Urinary bladder (tissue), 4 donors: ENCODE measurements around the gene MMS22L. TPM values are rescaled to one million over a fixed set of nuclear protein-coding genes. Genes with fewer than 3 reads are reported as not detected.
A peak's percentile ranks its signal among the peaks of the same experiment; 100 is the strongest.
"Not testable (repeated sequence)": the region's sequence is repeated elsewhere in the genome, so short reads cannot be mapped to it uniquely, and the experiment has no call there.

ENCODE experiments used
- DNase-seq: peaks from one replicate; pipeline ENCODE4 v3.0.0-alpha.2; 2015; ENCODE audit errors: extremely low spot score
- H3K27ac ChIP-seq: one replicate; pipeline ENCODE4 v1.5.1; 2013; ENCODE audit warnings: low read depth, mild to moderate bottlenecking, moderate library complexity
- H3K36me3 ChIP-seq: one replicate; pipeline ENCODE4 v1.6.1; 2013; ENCODE audit warnings: mild to moderate bottlenecking, moderate library complexity; ENCODE audit not compliant: insufficient read depth
- H3K4me1 ChIP-seq: one replicate; pipeline ENCODE4 v1.6.1; 2013; ENCODE audit warnings: mild to moderate bottlenecking, moderate library complexity; ENCODE audit not compliant: insufficient read depth
- H3K4me3 ChIP-seq: one replicate; pipeline ENCODE4 v1.5.1; 2013; ENCODE audit warnings: low read depth, low read length
- whole genome bisulfite sequencing: extraction: QIAGEN DNeasy Blood & Tissue Kit; methylation state at CpG from one replicate; pipeline ENCODE4 v1.1.7; 2013; 5-methylcytosine and 5-hydroxymethylcytosine counted together
- polyA plus RNA-seq: library from polyadenylated mRNA; stranded (reverse); fragments of 200-250 nt; gene quantifications from one replicate; pipeline ENCODE4 v1.2.3, GENCODE V29; 2013
- total RNA-seq: library from RNA; depleted of rRNA; stranded (reverse); fragments of >200 nt; gene quantifications from one replicate; pipeline ENCODE4 v1.2.3, GENCODE V29; 2014
- donor health status: healthy with polysubstance abuse.
- donor health status: healthy.

MMS22L gene
- total and polyA plus RNA-seq, 2 donors: 2.7 to 32.3 TPM

GRCh38 chr6:97203343-97203742, 79.7 kb downstream of the MMS22L start:
- no peak for DNase-seq
- Histone ChIP-seq H3K4me1 (no peaks in the 10 kb centered on the region), H3K36me3 (no peaks in the 10 kb centered on the region), H3K4me3 (no peak overlapping the region), H3K27ac (no peak overlapping the region)
- 29% methylated on average over 3 of the region's 3 CpGs for WGBS

GRCh38 chr6:97198046-97198565, 84.9 kb downstream of the MMS22L start:
- peaks cover 2% of the 10 kb centered on the region for H3K36me3 ChIP-seq
- 78% methylated on average over 3 of the region's 3 CpGs for WGBS
- no peak for DNase-seq

GRCh38 chr6:97195117-97195516, 87.9 kb downstream of the MMS22L start:
- DNase-seq: no peak
- Histone ChIP-seq H3K4me3 (no peak overlapping the region), H3K27ac (no peak overlapping the region), H3K4me1 (no peaks in the 10 kb centered on the region), H3K36me3 (peaks cover 2% of the 10 kb centered on the region)
- WGBS: 49% methylated on average over 1 of the region's 1 CpG

More at GRCh38 chr6:97198046-97198565, 84.9 kb downstream of the MMS22L start:
- H3K4me1 ChIP-seq: no peaks in the 10 kb centered on the region
- no peak overlapping the region for H3K4me3 ChIP-seq
- H3K27ac ChIP-seq: no peak overlapping the region

GRCh38 chr6:97189767-97190166, 93.2 kb downstream of the MMS22L start:
- Histone ChIP-seq H3K27ac (no peak overlapping the region), H3K36me3 (no peaks in the 10 kb centered on the region), H3K4me1 (no peaks in the 10 kb centered on the region), H3K4me3 (no peak overlapping the region)
- 76% methylated on average over 1 of the region's 1 CpG for WGBS
- no peak for DNase-seq

GRCh38 chr6:97187951-97188350, 95.1 kb downstream of the MMS22L start:
- H3K36me3 ChIP-seq: no peaks in the 10 kb centered on the region
- no peaks in the 10 kb centered on the region for H3K4me1 ChIP-seq
- no peak overlapping the region for H3K4me3 ChIP-seq
- DNase-seq: no peak
- no peak overlapping the region for H3K27ac ChIP-seq

GRCh38 chr6:97186416-97186999, 96.5 kb downstream of the MMS22L start:
- 25% methylated on average over 3 of the region's 3 CpGs for WGBS
- Histone ChIP-seq H3K4me3 (no peak overlapping the region), H3K36me3 (no peaks in the 10 kb centered on the region), H3K4me1 (no peaks in the 10 kb centered on the region), H3K27ac (no peak overlapping the region)
- DNase-seq: peak; percentile 18

GRCh38 chr6:97177905-97178304, 105.1 kb downstream of the MMS22L start:
- H3K27ac ChIP-seq: no peak overlapping the region
- no peaks in the 10 kb centered on the region for H3K36me3 ChIP-seq
- WGBS: 91% methylated on average over 3 of the region's 3 CpGs
- H3K4me3 ChIP-seq: no peak overlapping the region
- H3K4me1 ChIP-seq: no peaks in the 10 kb centered on the region
- DNase-seq: no peak

GRCh38 chr6:97176468-97176867, 106.5 kb downstream of the MMS22L start:
- no peak for DNase-seq
- H3K4me3 ChIP-seq: no peak overlapping the region
- WGBS: 83% methylated on average over 2 of the region's 2 CpGs
- no peak overlapping the region for H3K27ac ChIP-seq
- H3K36me3 ChIP-seq: peaks cover 1% of the 10 kb centered on the region
- no peaks in the 10 kb centered on the region for H3K4me1 ChIP-seq

GRCh38 chr6:97175806-97176205, 107.2 kb downstream of the MMS22L start:
- H3K27ac ChIP-seq: no peak overlapping the region
- no peak for DNase-seq
- peaks cover 2% of the 10 kb centered on the region for H3K36me3 ChIP-seq
- WGBS: 88% methylated on average over 4 of the region's 4 CpGs
- H3K4me3 ChIP-seq: no peak overlapping the region
- H3K4me1 ChIP-seq: no peaks in the 10 kb centered on the region

GRCh38 chr6:97174471-97174870, 108.5 kb downstream of the MMS22L start:
- H3K4me3 ChIP-seq: no peak overlapping the region
- peaks cover 2% of the 10 kb centered on the region for H3K36me3 ChIP-seq
- no peak for DNase-seq
- 95% methylated on average over 2 of the region's 2 CpGs for WGBS
- H3K27ac ChIP-seq: no peak overlapping the region
- H3K4me1 ChIP-seq: no peaks in the 10 kb centered on the region

GRCh38 chr6:97160280-97160679, 122.7 kb downstream of the MMS22L start:
- Histone ChIP-seq H3K4me3 (no peak overlapping the region), H3K4me1 (no peaks in the 10 kb centered on the region), H3K36me3 (peaks cover 4% of the 10 kb centered on the region), H3K27ac (no peak overlapping the region)
- no peak for DNase-seq

- DNase-seq, H3K4me3 ChIP-seq, H3K4me1 ChIP-seq, H3K36me3 ChIP-seq, H3K27ac ChIP-seq: not testable (repeated sequence)
- WGBS: 98% methylated on average over 5 of the region's 5 CpGs
Observed at GRCh38 chr6:97155447-97155846, 127.6 kb downstream of the MMS22L start.

GRCh38 chr6:97154015-97154414, 129.0 kb downstream of the MMS22L start:
- WGBS: 96% methylated on average over 3 of the region's 3 CpGs
- Histone ChIP-seq H3K4me3 (no peak overlapping the region), H3K36me3 (no peaks in the 10 kb centered on the region), H3K27ac (no peak overlapping the region), H3K4me1 (no peaks in the 10 kb centered on the region)
- no peak for DNase-seq

- no peak for DNase-seq
- no peak overlapping the region for H3K4me3 ChIP-seq
- no peak overlapping the region for H3K27ac ChIP-seq
- H3K36me3 ChIP-seq: no peaks in the 10 kb centered on the region
- no peaks in the 10 kb centered on the region for H3K4me1 ChIP-seq
Observed at GRCh38 chr6:97151601-97152000, 131.4 kb downstream of the MMS22L start.

GRCh38 chr6:97150932-97151331, 132.1 kb downstream of the MMS22L start:
- H3K27ac ChIP-seq: no peak overlapping the region
- H3K4me1 ChIP-seq: no peaks in the 10 kb centered on the region
- no peaks in the 10 kb centered on the region for H3K36me3 ChIP-seq
- WGBS: 96% methylated on average over 3 of the region's 3 CpGs
- no peak for DNase-seq
- no peak overlapping the region for H3K4me3 ChIP-seq
